GM12878 (cell line): ENCODE measurements around the gene LRP1B. TPM values are rescaled to one million over a fixed set of nuclear protein-coding genes. Genes with fewer than 3 reads are reported as not detected.

Experiments used
- BCL11A ChIP-seq: IDR thresholded peaks from 2 replicates; pipeline ENCODE4 v1.6.1; 2011; ENCODE audit warnings: low read depth, low read length
- CBX5 ChIP-seq: sonication (generic); IDR thresholded peaks from 2 replicates; pipeline ENCODE4 v1.6.1; 2016; ENCODE audit warnings: low read depth, moderate library complexity, mild to moderate bottlenecking, inconsistent platforms
- EZH2 ChIP-seq: IDR thresholded peaks from 2 replicates; pipeline ENCODE4 v1.6.1; 2012; ENCODE audit warnings: low read depth, mild to moderate bottlenecking, control low read depth, inconsistent platforms, low read length, borderline replicate concordance; ENCODE audit not compliant: control insufficient read depth
- KAT2A ChIP-seq: conservative IDR thresholded peaks from 2 replicates; pipeline ENCODE4 v1.6.1; 2011; ENCODE audit warnings: low read depth, low read length; ENCODE audit not compliant: control insufficient read depth
- MEF2B ChIP-seq: fragments of 450-650 bp; IDR thresholded peaks from 2 replicates; pipeline ENCODE4 v1.6.1; 2018; ENCODE audit warnings: mild to moderate bottlenecking, moderate library complexity; ENCODE audit not compliant: partially characterized antibody, poor library complexity, severe bottlenecking
- NFYB ChIP-seq: IDR thresholded peaks from 2 replicates; pipeline ENCODE4 v1.6.1; 2011; ENCODE audit warnings: low read depth, mild to moderate bottlenecking, low read length, improper control_type of control experiment, moderate library complexity; ENCODE audit not compliant: insufficient read depth
- NRF1 ChIP-seq: conservative IDR thresholded peaks from 2 replicates; pipeline ENCODE4 v1.6.1; 2011; ENCODE audit warnings: mild to moderate bottlenecking, low read depth, low read length, improper control_type of control experiment
- PML ChIP-seq: IDR thresholded peaks from 2 replicates; pipeline ENCODE4 v1.6.1; 2012; ENCODE audit warnings: low read length, inconsistent platforms
- WRNIP1 ChIP-seq: IDR thresholded peaks from 2 replicates; pipeline ENCODE4 v1.6.1; 2011; ENCODE audit warnings: low read depth, low read length, improper control_type of control experiment, borderline replicate concordance
- ZNF217 ChIP-seq: fragments of 450-650 bp; IDR thresholded peaks from 2 replicates; pipeline ENCODE4 v1.6.1; 2017; ENCODE audit warnings: antibody characterized with exemption, mild to moderate bottlenecking
- ZNF274 ChIP-seq: IDR thresholded peaks from one replicate; pipeline ENCODE4 v1.8.0; 2011; ENCODE audit not compliant: insufficient read length, insufficient read depth
- polyA plus RNA-seq, 11 experiments: library from polyadenylated mRNA; depleted of rRNA in 4 of 11; unstranded in 6 of 11; stranded (reverse) in 5 of 11; fragments of >200 nt; fragmentation: Nextera tagmentation in 4 of 11; fragmentation: Illumina TruSeq in 1 of 11; extraction: Ambion mirVana in 4 of 11; extraction: Trizol in 1 of 11; gene quantifications; 1 replicate in 1 of 11; 2 replicates in 10 of 11; pipeline versions ENCODE4 v1.2.1 to v1.2.3, GENCODE V29; 2011 to 2016; ENCODE audit warnings: inconsistent platforms in 2 of 11, missing spikeins in 2 of 11, low read depth in 1 of 11
- total RNA-seq, 4 experiments: library from RNA; depleted of rRNA in 3 of 4; stranded (reverse); fragments of >200 nt in 3 of 4; fragmentation: Illumina TruSeq in 1 of 4; extraction: Trizol in 1 of 4; gene quantifications; 2 replicates each; pipeline versions ENCODE4 v1.2.1 to v1.2.3, GENCODE V29; 2013 to 2021
- TF ChIP-seq, protein P1 (sequence below): fragments of 450-650 bp; formaldehyde crosslinking; IDR thresholded peaks from 2 replicates; pipeline ENCODE4 v1.5.0; 2022; ENCODE audit warnings: mild to moderate bottlenecking, missing genetic modification characterization
- TF ChIP-seq, protein P2 (sequence below): fragments of 450-650 bp; formaldehyde crosslinking; IDR thresholded peaks from 2 replicates; pipeline ENCODE4 v1.4.0; 2022; ENCODE audit warnings: mild to moderate bottlenecking, moderate library complexity
- TF ChIP-seq, protein P3 (sequence below): fragments of 450-650 bp; IDR thresholded peaks from 2 replicates; pipeline ENCODE4 v1.6.1; 2016; ENCODE audit warnings: mild to moderate bottlenecking, moderate library complexity, borderline replicate concordance
- TF ChIP-seq, protein P4 (sequence below): fragments of 450-650 bp; IDR thresholded peaks from 2 replicates; pipeline ENCODE4 v1.6.1; 2017; ENCODE audit warnings: mild to moderate bottlenecking, moderate library complexity

Gene LRP1B
- total and polyA plus RNA-seq, 10 of the 15 experiments (the other 5 are each of a cell fraction or from before 2014, with no cell fraction given): under 0.01 to 0.06 (median 0.03) TPM; not detected in 5

DNA sequence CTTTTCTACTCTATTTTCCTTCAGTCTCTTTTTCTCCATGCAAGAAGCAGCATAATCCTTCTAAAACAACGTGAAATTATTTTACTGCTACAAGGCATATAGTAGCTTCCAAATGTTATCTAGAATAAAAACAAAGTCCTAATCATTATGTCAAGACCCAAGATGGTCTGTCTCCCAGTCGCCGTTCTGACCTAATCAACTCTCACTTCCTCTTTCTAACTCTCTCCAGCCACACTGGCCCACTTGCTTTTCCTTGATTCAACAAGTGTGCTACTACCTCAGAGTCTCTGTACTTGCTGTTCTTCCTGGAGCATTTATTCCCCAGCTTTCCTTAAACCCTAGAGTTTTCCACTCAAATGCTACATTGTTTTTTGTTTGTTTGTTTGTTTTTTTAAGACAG, 1491.2 kb downstream of the LRP1B start (continued):
- TF ChIP-seq, protein P1, sequence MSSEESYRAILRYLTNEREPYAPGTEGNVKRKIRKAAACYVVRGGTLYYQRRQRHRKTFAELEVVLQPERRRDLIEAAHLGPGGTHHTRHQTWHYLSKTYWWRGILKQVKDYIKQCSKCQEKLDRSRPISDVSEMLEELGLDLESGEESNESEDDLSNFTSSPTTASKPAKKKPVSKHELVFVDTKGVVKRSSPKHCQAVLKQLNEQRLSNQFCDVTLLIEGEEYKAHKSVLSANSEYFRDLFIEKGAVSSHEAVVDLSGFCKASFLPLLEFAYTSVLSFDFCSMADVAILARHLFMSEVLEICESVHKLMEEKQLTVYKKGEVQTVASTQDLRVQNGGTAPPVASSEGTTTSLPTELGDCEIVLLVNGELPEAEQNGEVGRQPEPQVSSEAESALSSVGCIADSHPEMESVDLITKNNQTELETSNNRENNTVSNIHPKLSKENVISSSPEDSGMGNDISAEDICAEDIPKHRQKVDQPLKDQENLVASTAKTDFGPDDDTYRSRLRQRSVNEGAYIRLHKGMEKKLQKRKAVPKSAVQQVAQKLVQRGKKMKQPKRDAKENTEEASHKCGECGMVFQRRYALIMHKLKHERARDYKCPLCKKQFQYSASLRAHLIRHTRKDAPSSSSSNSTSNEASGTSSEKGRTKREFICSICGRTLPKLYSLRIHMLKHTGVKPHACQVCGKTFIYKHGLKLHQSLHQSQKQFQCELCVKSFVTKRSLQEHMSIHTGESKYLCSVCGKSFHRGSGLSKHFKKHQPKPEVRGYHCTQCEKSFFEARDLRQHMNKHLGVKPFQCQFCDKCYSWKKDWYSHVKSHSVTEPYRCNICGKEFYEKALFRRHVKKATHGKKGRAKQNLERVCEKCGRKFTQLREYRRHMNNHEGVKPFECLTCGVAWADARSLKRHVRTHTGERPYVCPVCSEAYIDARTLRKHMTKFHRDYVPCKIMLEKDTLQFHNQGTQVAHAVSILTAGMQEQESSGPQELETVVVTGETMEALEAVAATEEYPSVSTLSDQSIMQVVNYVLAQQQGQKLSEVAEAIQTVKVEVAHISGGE (CRISPR knock-in tag): no peak
- TF ChIP-seq CBX5: no peak
- TF ChIP-seq, protein P2, sequence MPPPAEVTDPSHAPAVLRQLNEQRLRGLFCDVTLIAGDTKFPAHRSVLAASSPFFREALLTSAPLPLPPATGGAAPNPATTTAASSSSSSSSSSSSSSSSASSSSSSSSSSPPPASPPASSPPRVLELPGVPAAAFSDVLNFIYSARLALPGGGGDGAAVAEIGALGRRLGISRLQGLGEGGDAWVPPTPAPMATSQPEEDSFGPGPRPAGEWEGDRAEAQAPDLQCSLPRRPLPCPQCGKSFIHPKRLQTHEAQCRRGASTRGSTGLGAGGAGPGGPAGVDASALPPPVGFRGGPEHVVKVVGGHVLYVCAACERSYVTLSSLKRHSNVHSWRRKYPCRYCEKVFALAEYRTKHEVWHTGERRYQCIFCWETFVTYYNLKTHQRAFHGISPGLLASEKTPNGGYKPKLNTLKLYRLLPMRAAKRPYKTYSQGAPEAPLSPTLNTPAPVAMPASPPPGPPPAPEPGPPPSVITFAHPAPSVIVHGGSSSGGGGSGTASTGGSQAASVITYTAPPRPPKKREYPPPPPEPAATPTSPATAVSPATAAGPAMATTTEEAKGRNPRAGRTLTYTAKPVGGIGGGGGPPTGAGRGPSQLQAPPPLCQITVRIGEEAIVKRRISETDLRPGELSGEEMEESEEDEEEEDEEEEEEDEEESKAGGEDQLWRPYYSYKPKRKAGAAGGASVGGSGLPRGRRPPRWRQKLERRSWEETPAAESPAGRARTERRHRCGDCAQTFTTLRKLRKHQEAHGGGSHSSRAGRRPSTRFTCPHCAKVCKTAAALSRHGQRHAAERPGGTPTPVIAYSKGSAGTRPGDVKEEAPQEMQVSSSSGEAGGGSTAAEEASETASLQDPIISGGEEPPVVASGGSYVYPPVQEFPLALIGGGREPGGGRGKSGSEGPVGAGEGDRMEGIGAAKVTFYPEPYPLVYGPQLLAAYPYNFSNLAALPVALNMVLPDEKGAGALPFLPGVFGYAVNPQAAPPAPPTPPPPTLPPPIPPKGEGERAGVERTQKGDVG (CRISPR knock-in tag): no peak
- TF ChIP-seq NRF1: no peak
- no peak for TF ChIP-seq ZNF274
- TF ChIP-seq KAT2A: no peak
- no peak for TF ChIP-seq PML
- TF ChIP-seq BCL11A: peak; percentile 33; the same call in 1 of the 2 replicates
- no peak for TF ChIP-seq NFYB
- TF ChIP-seq, protein P3, sequence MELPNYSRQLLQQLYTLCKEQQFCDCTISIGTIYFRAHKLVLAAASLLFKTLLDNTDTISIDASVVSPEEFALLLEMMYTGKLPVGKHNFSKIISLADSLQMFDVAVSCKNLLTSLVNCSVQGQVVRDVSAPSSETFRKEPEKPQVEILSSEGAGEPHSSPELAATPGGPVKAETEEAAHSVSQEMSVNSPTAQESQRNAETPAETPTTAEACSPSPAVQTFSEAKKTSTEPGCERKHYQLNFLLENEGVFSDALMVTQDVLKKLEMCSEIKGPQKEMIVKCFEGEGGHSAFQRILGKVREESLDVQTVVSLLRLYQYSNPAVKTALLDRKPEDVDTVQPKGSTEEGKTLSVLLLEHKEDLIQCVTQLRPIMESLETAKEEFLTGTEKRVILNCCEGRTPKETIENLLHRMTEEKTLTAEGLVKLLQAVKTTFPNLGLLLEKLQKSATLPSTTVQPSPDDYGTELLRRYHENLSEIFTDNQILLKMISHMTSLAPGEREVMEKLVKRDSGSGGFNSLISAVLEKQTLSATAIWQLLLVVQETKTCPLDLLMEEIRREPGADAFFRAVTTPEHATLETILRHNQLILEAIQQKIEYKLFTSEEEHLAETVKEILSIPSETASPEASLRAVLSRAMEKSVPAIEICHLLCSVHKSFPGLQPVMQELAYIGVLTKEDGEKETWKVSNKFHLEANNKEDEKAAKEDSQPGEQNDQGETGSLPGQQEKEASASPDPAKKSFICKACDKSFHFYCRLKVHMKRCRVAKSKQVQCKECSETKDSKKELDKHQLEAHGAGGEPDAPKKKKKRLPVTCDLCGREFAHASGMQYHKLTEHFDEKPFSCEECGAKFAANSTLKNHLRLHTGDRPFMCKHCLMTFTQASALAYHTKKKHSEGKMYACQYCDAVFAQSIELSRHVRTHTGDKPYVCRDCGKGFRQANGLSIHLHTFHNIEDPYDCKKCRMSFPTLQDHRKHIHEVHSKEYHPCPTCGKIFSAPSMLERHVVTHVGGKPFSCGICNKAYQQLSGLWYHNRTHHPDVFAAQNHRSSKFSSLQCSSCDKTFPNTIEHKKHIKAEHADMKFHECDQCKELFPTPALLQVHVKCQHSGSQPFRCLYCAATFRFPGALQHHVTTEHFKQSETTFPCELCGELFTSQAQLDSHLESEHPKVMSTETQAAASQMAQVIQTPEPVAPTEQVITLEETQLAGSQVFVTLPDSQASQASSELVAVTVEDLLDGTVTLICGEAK: no peak
- TF ChIP-seq EZH2: no peak
- TF ChIP-seq, protein P4, sequence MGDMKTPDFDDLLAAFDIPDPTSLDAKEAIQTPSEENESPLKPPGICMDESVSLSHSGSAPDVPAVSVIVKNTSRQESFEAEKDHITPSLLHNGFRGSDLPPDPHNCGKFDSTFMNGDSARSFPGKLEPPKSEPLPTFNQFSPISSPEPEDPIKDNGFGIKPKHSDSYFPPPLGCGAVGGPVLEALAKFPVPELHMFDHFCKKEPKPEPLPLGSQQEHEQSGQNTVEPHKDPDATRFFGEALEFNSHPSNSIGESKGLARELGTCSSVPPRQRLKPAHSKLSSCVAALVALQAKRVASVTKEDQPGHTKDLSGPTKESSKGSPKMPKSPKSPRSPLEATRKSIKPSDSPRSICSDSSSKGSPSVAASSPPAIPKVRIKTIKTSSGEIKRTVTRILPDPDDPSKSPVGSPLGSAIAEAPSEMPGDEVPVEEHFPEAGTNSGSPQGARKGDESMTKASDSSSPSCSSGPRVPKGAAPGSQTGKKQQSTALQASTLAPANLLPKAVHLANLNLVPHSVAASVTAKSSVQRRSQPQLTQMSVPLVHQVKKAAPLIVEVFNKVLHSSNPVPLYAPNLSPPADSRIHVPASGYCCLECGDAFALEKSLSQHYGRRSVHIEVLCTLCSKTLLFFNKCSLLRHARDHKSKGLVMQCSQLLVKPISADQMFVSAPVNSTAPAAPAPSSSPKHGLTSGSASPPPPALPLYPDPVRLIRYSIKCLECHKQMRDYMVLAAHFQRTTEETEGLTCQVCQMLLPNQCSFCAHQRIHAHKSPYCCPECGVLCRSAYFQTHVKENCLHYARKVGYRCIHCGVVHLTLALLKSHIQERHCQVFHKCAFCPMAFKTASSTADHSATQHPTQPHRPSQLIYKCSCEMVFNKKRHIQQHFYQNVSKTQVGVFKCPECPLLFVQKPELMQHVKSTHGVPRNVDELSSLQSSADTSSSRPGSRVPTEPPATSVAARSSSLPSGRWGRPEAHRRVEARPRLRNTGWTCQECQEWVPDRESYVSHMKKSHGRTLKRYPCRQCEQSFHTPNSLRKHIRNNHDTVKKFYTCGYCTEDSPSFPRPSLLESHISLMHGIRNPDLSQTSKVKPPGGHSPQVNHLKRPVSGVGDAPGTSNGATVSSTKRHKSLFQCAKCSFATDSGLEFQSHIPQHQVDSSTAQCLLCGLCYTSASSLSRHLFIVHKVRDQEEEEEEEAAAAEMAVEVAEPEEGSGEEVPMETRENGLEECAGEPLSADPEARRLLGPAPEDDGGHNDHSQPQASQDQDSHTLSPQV: no peak
- no peak for TF ChIP-seq WRNIP1
- no peak for TF ChIP-seq MEF2B
- no peak for TF ChIP-seq ZNF217
